GM19324 (cell line): Measurements from ENCODE around the gene SPOCK2.

Experiments used
- ATAC-seq: cut with Tn5 transposase; IDR thresholded peaks from one replicate; pipeline ENCODE4 v1.9.1; 2021; ENCODE audit warnings: mild to moderate bottlenecking, moderate library complexity; ENCODE audit not compliant: unreplicated experiment, low FRiP score

Gene SPOCK2

DNA sequence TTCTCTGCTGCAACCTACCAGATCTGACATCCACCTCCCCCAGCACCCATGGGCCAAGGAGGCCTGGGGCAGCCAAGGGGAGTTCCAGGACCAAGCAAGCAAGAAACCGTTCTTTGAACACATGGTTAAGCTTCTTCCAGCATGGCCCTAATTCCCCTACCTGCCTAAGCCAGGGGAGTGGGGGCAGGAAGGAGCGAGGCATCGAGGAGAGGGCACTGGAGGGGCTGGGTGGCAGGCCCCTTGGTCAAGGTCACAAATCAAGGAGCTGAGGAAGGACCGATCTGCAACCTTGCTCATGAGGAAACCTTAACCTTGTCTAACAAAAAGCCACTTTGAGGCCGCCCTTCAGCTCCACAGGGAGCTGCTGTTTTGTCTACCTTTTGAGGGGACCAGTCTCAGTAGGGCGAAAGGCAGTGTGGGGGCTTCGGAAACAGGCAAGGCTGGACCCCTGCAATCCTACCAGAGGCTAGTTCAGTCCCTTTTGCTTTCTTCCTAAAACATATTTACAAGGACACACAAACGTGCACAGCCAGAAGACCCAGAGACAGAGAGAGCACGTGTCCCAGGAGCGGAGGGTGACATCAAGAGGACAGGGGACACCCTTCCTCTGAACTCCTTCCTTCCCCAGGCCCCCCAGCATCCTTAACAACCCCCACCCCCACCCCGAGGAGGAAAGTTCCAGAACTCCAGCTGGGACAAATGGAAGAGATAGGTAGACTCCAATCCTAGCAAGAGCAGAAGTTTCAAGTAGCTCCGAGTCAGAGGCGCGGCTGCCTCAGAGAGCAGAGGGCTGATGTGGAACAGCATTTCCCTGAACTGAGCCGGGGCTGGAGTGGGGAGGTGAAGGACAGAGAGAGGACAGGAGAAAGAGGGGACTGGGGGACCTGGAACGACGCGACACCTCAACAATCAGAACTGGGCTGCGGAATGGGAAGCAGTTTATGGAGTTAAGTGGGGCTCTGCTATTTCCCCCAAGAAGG lies 28.2 kb downstream of the SPOCK2 start:
- ATAC-seq = no peak

DNA sequence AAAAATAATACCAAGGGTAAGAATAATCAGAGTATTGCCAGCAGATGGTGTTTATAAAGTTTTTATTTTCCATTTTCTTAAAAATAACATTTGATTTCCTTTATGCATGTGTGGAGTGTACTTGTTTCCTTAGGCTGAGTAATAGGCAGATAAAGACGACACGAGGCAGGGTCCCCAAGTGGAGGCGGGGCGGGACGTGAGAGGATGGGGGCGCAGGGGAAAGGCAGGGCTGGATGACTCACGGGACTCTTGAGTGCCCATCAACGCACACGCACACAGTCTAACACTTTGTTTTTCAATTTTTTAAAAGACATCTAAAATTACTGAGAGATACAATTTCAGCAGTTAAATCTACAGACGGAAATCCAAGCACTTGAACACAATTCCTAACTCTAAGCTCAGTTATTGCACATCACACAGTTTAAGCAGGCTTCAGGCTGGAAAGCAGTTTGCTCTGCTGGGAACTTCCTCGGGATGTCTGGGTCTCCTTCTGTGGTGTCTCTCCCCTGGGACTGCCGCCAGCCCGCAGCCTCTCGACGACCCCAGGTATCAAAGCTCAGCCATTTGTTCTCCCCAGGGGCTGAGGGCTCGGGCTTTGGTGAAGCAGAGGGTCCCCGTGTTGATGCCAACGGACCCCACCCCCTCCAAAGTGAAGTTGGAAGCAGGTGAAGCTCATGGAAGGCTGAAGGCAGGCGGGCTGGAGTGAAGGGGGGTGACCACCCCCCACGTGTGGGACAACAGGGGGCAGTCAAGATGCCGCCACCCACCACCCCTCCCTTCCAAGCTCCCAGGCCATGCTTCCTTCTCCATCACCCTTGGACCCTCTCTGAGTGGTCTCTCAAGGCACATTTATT lies 29.1 kb downstream of the SPOCK2 start:
- ATAC-seq = no peak

DNA sequence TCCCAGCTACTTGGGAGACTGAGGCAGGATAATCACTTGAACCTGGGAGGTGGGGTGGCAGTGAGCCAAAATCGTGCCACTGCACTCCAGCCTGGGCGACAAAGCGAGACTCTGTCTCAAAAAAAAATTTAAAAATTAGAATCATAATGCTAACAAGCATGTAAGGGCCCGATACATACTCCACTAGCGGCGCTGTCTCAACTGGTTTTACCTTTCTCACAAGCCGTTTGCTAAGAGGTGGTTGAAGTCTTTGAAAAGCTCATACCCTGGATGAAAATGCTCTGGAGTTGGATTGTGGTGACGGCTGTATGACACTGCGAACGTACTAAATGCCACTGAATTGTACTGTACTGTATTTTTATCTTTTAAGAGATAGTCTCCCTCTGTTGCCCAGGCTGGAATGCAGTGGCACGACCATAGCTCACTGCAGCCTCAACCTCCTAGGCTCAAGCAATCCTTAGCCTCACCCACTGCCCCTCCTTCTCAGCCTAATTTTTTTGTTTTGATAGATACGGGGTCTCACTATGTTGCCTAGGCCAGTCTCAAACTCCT lies 29.9 kb downstream of the SPOCK2 start:
- ATAC-seq = no peak

DNA sequence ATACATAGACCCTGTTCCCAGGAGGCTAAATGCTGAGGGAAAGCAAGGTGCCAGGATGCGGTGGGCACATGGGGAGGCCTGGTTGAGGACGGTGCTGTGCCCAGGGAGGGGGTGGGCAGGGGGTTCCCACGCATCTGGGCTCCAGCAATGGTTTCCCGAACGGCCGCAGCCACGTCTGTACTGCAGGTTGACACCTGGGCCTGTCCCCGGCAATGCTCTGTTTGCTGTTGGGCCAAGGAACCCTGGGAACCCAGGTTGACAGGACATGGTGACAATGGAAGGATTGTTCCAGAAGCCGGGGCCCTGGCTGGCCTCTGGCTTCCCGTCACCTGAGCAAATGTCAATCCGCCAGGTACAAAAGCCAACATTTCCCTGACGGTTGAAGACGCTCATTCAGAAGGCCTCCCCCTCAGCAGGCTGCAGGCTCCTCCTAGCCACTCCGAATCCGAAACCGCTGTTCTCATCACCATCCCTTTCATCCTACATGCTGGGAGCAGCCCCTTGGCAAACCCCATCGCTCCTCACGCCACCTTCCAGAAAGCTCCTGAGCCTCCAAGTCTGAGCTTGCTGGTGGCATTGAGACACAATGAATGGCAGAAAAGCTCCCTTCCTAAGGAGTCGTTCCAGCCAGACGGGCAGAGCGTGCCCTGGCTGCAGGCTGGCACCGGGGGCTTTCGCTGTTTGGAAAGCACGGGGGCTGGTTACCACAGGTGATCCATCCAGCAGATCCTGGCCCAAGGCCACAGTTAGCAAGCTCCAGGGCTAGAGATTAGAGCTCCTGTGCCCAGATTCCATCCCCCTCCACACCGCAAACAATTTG lies 31.2 kb downstream of the SPOCK2 start:
- ATAC-seq = no peak

DNA sequence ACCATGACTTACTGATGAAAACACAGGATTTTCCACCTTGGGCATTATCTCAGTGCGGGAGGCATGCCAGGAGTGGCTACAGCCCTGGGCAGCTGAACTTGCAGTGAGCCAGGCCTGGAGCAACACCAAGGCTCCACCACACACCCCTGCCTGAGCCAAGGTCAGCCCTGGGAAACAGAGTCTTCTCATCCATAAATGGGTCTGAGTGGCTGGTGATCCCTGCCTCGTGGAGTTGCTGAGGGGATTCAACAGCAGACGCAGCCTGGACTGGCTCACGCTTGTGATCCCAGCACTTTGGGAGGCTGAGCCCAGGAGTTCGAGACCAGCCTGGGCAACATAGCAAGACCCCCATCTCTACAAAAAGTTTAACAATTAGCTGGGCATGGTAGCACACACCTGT lies 32.2 kb downstream of the SPOCK2 start:
- ATAC-seq = no peak

DNA sequence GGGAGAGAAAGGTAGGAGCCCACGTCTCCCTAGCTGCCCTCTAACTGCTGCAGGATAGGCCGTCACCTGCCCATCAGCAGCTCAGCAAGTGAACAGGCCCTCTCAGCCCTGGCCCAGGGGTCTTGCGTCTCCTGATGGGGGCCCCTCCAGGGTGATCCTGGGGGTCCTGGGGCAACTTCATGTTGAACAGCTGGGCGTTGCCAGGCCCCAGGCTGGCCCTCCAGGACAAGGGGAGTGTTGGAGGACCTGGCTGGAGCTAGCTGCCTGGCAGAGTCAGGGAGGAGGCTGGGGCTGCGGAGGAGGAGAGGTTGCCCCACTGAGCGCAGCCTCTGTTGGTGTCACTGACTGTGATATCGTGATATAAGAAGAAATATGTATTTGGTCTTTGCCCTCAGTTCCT lies 34.7 kb downstream of the SPOCK2 start:
- ATAC-seq = no peak

DNA sequence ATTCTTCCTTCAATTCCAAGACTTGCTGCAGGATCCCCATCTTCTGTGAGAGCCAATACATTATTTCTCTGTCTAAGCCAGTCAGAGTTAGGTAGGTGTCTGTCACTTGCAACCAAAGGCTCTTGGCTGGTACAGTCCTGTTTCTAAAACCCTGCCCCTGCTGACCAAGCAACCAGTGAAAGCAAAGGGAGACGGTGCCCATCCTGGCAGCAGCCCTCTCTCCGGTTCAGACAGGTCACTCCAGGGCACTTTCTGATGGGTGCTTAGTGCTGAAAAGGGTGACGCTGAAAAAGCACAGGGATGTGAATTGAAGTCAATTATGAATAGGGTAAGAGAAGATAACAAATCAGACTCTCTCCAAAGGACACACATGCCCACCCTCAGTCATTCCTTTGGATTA lies 37.5 kb downstream of the SPOCK2 start:
- ATAC-seq = no peak

DNA sequence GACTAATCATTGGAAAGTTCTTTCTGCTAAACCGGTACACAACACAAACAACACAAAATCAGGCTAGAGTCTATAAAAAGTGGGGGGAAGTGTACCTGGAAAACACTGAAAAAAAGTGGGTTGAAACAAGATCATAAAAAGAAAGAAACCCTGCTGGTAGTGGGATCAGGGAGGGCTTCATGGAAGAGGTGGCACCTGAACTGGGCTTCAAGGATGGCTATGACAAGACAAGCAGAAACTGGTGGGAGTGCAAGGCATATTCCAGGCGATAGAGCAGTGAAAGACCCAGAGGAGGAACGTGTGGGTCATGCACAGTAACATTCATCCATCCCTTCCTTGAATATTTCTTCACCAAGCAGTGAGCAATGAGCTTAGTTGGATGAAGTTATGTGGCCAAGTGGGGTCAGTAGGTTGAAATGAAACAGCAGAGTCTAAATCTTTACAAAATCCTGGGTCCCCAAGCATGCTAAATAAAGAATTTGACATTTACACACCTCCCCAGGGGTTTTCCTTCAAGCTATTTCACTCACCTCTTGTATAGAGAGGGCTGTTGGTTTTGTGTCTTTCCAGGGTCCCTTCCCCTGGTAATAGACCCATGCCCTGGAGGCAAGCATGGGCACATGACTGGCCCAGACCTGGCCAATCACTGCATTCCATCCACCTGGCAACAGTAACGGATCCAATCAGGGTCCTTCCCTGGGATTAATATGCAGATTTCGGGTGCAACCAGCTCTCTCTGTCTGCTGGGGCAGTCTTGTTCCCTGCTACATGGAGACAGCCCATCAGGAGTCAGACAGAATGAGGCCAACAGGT lies 38.2 kb downstream of the SPOCK2 start:
- ATAC-seq = no peak

DNA sequence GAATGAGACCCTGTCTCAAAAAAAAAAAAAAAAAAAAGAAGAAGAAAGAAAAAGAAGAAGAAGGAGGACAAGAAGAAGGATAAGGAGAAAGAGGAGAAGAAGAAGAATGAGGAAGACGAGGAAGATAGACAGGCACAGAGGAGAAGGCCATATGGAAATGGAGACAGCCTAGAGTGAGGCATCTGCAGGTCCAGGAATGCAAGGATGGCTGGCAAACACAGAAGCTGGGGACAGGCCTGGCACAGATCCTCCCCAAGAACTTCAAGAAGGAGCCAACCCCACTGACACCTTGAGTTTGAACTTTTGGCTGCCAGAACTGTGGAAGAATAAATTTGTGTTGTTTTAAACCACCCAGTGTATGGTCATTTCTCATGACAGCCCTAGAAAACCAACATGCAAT lies 38.9 kb downstream of the SPOCK2 start:
- no peak for ATAC-seq

DNA sequence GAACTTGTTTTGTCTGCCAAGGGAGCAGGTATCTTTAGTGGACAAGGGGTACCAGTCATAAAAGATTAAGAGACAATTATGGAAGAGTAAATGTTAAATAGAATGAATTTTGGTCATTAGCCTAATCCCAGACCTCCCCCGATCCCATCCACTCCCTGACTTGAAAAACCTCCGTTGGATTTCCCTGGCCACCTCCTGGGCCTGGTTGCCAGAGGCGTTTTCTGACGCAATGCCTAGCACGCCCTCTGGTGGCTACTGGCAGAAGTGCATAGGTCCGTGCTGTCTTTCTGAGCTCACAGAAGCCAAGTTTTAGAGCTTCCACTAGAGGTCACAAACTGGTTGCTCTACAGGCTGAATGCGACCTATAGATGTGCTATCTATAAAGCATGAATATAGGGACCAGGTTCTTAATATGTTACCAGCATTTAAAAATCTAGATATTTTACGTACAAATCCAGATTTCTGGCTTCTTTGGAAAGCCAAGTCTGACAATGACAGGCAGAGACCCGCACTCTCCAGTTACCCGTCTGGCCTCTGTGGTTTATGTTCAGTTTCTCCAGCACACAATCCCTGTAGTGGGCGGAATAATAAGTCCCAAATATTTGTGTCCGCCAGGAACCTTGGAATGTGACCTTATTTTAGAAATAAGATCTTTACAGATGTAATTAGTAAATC lies 39.8 kb downstream of the SPOCK2 start:
- no peak for ATAC-seq

DNA sequence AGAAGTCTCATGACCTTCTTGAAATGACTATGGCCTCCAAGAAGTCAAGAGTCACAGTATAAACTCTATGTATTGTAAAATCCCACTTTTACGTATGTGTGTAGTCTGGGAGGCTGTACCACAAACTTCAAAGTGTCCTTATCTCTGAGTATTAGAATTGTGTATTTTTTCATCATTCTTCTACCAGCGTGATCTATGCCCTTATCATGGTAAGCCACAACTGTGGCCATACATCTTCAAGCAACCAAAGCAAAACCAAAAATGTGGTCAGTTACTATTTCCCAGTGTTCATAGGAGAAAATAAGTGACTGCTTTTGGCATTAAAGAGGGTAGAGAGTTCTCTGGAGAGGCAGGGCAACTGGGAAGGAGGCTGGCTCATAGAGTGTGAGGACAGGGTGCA lies 42.8 kb downstream of the SPOCK2 start:
- ATAC-seq = no peak

DNA sequence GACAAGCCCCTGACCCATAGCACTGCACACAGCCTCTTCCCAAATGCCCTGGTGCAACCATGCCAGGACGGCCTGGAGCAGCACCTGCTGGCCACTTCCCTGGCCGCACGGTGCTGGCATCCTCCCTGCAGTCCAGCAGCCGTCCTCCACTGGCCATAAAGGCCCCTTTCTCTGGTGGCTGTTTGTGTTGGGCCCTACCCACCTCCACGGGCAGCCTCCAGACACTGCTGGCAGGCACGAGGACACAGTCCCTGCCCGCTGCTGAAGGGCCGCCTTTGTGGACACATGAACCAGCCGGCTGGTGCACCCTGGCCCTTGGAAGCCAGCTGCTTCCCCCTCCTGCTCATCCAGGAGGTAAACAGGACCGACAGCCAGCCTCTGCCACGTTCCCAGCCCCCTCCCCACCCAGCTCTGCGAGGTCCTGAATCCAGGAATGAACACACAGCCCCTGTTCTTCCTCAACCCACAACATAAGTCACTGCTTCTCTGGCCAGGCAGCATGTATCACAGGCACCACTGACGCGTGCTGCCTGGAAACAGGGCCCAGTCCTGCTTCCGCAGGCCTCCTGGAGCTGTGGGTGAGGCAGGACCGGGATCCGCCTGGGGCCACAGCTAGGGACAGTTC lies 43.8 kb downstream of the SPOCK2 start:
- ATAC-seq = no peak

DNA sequence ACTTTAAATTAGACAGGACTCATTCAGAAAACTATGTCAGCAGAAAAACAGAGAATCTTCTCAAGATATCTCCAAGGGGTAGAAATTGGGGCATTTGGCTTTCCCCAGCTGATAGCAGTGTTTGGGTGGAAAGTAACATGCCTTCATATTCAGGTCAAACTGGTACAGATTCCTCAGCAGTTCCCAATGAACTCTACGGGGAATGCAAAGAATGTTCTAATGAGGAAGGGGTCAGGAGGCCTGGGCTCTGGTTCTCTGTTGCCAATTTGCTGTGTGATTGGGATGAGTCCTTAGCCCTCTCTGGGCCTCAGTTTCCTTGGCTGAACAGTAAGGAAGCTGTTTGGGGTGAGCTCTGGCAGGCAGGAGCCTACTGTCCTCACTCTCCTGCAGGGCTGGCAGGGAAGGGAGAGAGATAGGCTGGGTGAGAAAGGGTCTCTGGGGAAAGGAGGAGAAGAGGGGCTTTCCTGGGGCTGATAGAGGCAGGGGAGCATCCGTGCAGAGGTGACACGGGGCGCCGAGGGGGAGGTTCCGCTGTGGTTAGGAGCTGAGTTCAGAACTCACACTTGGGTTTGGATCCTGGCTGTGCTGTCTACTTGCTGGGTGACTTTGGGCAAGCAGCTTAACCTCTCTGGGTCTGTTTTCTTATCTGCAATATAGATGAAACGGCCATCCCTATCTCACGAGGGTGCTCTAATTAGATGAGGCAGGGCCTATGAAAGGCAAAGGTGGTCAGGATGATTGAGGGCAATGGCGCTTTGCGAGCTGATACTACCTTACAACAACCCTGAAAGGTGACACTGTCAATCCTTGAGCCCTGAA lies 45.1 kb downstream of the SPOCK2 start:
- ATAC-seq = no peak

DNA sequence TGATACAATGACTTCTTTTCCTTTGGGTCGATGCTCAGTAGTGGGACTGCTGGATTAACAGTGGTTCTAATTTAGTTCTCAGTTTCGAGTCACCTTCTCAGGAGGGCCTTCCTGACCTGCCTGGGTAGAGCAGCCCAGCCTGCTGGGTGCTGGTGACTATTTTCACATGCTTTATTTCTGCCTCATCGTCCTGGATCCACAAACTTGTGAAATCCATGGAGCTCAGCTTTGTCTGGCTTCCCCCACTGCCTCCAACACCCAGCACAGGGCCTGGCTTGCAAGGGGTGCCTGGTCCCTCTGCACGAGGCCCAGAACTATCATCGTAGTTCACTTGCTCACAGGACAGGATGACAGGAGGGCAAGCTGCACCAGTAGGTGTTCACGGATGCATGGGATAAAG lies 46.9 kb downstream of the SPOCK2 start:
- no peak for ATAC-seq

DNA sequence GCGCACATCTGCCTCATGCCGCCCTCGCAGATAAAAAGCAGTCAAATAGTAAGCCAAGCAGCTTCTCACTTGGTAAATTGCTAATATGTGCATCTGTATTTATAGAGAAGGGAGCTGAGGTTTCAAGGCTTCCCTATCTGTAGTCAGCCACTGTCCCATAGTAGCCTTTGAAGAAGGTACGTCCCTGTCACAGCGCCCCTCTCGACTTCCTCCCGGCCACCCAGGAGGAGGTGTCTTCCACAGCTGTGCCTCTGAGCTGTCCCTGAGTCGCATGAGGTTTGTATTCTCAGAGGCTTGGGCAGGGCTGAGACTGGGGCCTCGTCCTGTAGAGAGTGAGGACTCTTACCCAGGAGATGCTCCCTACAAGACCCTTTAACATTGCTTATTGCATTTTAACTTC lies 49.0 kb downstream of the SPOCK2 start:
- ATAC-seq = no peak

DNA sequence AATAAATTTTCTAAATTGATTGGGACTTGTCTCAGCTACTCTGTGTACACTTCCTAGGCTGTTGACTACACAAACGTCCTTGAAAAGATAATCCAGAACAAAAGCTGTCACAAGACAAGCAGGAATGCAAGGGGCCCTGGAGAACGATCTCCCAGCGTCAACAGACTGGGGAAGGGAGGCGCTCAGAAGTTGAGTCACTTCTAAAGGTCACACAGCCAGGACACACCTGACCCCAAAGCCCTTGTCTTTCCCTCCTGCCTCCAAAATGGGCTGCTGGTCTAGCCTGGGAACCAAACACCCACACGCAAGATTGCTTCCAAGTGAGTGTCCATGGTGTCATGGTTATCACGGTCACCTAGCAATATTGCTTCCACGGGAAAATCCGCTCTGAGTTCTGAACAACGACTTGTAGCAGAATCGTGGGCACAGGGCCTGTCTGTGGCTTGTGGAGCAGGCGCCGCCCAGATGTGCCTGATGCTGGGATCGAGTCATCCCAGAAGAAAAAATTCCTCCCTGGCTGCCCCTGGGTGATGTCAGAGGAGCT lies 49.8 kb downstream of the SPOCK2 start:
- ATAC-seq = no peak

DNA sequence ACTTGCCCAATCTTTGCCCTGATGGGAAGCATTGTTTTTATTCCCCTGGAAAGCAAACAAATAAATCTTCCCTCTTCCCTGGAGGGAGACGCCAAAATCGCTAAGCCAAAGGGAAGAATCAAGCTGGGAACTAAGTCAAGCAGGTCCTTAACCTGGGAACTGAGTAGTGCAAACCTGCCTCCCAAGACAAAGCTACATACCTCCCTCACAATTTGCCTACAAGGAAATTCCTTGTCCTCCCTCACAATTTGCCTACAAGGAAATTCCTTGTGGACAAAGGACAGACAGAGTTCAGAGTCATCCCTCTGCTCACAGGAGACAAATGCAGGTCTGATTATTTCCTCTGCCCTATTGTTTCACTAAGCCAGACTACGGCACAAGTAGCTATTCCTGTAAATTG lies 50.5 kb downstream of the SPOCK2 start:
- ATAC-seq = no peak
